ENCODE results near the gene TMEM198. TPM values are rescaled to one million over a fixed set of nuclear protein-coding genes. Genes with fewer than 3 reads are reported as not detected.

Gene TMEM198
- total and polyA plus RNA-seq, 8 donors, result 2.4 to 4.2 (median 3.3) TPM

DNA sequence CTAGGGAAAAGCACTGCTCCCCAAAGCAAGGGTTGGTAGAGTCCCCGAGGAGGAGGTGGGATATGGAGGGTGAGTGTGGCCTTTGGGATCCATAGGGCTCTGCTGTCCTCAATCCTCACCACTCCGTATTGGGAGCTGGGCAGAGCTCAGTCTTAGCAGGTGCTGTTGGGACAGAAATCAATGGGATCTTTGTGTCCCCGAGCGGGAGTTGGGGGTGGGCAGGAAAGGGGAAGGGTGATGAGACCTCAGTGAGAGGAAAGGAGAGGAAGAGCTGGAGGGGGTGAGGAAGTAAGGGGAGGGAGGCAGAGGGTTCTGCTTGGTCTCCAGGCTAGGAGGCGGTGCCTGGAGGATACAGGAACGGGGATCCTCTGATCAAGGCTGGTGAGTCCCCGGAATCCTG lies 26.9 kb upstream of the TMEM198 start:
- no peak overlapping the region for H3K27ac ChIP-seq
- ATAC-seq, result no peak
- peaks cover 0 to 6% of the 10 kb centered on the region in 2 donors for H3K4me1 ChIP-seq
- intact Hi-C loops (cut with DNase I), result no loop called here
- no peaks in the 10 kb centered on the region for H3K9me3 ChIP-seq
- DNase-seq, result no peak
- TF ChIP-seq, protein P1, sequence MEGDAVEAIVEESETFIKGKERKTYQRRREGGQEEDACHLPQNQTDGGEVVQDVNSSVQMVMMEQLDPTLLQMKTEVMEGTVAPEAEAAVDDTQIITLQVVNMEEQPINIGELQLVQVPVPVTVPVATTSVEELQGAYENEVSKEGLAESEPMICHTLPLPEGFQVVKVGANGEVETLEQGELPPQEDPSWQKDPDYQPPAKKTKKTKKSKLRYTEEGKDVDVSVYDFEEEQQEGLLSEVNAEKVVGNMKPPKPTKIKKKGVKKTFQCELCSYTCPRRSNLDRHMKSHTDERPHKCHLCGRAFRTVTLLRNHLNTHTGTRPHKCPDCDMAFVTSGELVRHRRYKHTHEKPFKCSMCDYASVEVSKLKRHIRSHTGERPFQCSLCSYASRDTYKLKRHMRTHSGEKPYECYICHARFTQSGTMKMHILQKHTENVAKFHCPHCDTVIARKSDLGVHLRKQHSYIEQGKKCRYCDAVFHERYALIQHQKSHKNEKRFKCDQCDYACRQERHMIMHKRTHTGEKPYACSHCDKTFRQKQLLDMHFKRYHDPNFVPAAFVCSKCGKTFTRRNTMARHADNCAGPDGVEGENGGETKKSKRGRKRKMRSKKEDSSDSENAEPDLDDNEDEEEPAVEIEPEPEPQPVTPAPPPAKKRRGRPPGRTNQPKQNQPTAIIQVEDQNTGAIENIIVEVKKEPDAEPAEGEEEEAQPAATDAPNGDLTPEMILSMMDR (IDR thresholded peaks at IDR 0.05), result no peak
- no peaks in the 10 kb centered on the region for H3K36me3 ChIP-seq
- no peak overlapping the region for H3K4me3 ChIP-seq
- H3K27me3 ChIP-seq, result peaks cover 42 to 100% of the 10 kb centered on the region in 2 donors

DNA sequence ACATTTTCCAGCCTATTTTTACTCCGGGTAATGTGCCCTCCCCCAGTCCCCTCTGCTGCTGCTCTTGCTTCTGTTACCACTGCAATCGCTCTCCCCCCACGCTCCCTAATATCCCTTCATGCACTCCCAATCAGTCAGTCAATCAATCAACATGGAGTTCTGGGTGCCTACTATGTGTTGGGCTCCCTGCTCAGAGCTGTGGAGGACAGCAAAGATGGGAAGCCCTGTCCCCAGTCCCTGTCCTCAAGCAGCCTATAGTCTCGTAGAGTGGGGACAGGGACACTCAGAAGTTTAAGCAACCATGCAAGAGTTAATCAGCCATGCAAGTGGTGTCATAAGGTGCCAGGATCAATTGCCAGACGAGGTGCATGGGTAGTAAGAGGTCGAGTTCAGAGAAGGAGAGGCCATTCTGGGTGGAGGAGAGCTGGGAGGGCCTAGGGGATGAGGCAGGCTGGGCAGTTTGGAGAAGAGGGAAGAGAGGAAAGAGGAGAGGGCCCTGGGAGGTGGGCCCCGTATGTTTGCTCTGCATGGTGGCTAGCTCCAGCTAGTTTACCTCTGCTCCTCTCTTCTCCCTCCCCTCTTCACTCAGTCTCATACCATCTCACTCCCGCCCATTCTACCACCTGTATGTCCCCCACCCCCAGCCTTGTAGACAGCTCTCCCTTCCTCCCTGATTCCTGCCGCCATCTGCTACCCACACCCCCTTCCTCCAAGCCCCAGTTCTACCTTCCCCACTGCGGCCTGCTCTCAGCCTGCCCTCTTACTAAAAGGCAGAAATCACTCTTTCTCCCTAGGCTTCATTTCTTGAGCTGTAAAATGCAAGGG lies 25.7 kb upstream of the TMEM198 start:
- TF ChIP-seq, protein P1 (IDR thresholded peaks at IDR 0.05), result no peak
- Histone ChIP-seq H3K36me3 (no peaks in the 10 kb centered on the region), H3K4me1 (peaks cover 0 to 15% of the 10 kb centered on the region in 2 donors), H3K9me3 (no peaks in the 10 kb centered on the region), H3K27me3 (peaks cover 39 to 100% of the 10 kb centered on the region in 2 donors), H3K4me3 (no peak overlapping the region), H3K27ac (no peak overlapping the region)
- ATAC-seq, result no peak
- intact Hi-C loops (cut with DNase I), result no loop called here
- DNase-seq, result no peak

- H3K27me3 ChIP-seq, result peaks cover 40 to 100% of the 10 kb centered on the region in 2 donors
- intact Hi-C loops (cut with DNase I), result no loop called here
- no peaks in the 10 kb centered on the region for H3K36me3 ChIP-seq
- ATAC-seq (no peak), DNase-seq (no peak)
- H3K9me3 ChIP-seq, result no peaks in the 10 kb centered on the region
- H3K27ac ChIP-seq, result no peak overlapping the region
- H3K4me1 ChIP-seq, result peaks cover 0 to 10% of the 10 kb centered on the region in 2 donors
- TF ChIP-seq, protein P1 (IDR thresholded peaks at IDR 0.05), result no peak
- no peak overlapping the region for H3K4me3 ChIP-seq
Measured at GRCh38 chr2:219519526-219519916, 24.3 kb upstream of the TMEM198 start.

GRCh38 chr2:219520079-219520478 lies 23.7 kb upstream of the TMEM198 start:
- no peak for ATAC-seq
- Histone ChIP-seq H3K4me3 (no peak overlapping the region), H3K36me3 (no peaks in the 10 kb centered on the region), H3K4me1 (peaks cover 0 to 9% of the 10 kb centered on the region in 2 donors), H3K27ac (no peak overlapping the region), H3K27me3 (peaks cover 40 to 100% of the 10 kb centered on the region in 2 donors), H3K9me3 (no peaks in the 10 kb centered on the region)
- intact Hi-C loops (cut with DNase I), result no loop called here
- TF ChIP-seq, protein P1 (IDR thresholded peaks at IDR 0.05), result no peak
- DNase-seq, result peak in 1 of 4 donors; percentile 48

DNA sequence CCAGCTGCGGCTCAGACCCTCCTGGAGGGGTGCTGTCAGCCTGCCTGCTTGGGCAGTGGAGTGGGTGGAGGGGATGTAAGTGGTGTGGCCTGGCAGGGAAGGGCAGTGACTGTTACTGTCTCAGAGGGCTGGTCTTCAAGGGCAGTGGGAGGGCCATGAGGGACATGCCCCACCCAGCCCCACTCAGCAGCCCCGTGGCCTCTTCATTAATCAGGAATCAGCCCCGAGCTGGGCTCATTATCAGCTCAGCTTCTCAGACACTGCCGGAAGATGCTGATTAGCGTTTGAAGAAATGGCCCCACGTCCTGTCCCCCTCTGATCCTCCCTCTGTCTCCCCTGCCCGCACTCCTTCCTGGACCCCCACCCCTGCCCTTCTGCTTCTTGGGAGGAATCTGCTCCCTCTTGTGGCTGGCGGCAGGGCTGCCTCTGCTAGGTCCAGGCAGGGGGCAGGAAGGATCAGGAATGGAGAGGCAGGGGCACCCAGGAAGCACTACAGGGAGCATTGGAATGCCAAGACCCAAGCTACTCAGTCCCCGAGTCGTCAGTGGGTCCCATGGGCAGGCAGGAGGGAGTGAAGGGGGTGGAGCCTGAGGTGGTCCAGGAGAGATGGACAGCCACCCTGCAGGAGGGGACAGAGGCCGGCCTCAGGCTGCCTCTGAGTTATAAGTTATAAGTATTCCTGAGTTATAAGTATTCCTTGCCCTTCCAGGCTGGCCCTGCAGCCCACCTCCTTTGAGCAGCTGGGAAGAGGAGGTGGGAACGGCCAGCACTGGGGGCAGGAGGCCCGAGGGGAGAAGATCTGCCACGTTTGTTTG lies 22.6 kb upstream of the TMEM198 start:
- Histone ChIP-seq H3K27ac (no peak overlapping the region), H3K36me3 (no peaks in the 10 kb centered on the region), H3K27me3 (peaks cover 37 to 100% of the 10 kb centered on the region in 2 donors), H3K9me3 (no peaks in the 10 kb centered on the region), H3K4me1 (peaks cover 0 to 9% of the 10 kb centered on the region in 2 donors), H3K4me3 (no peak overlapping the region)
- peak in 2 of 4 donors; percentile 47 for DNase-seq
- TF ChIP-seq, protein P1 (IDR thresholded peaks at IDR 0.05), result peak; percentile 18 to 27
- peak; percentile 57 for ATAC-seq
- intact Hi-C loops (cut with DNase I), result no loop called here
